Posterior vena cava (tissue), 2 donors: ENCODE data around the gene MACROD1. TPM values are rescaled to one million over a fixed set of nuclear protein-coding genes. Genes with fewer than 3 reads are reported as not detected.
"Not testable (repeated sequence)": the region's sequence is repeated elsewhere in the genome, so short reads cannot be mapped to it uniquely, and the experiment has no call there.

Source experiments
- DNase-seq: peaks from one replicate; pipeline ENCODE4 v3.0.0-alpha.2; 2020; ENCODE audit warnings: low spot score
- intact Hi-C, 2 donors: fragments of 100-400 bp; cut with DNase I; formaldehyde crosslinking; loops; one replicate each; pipeline versions ENCODE4 v1.14.1 to v1.14.2; 2022 to 2023
- total RNA-seq, 2 donors: library from RNA; stranded (reverse); fragmentation: NEBNext Ultra II Directional; extraction: Animal tissue kit (Norgen Biotek cat#: 25700); gene quantifications; one replicate each; pipeline ENCODE4 v1.2.1, GENCODE V29; 2021
- donor health status: DM: yes; HTN: yes; CAD: no.
- donor health status: DM: yes; HTN: yes; CAD: no.

Gene MACROD1
- total RNA-seq, 2 donors from 2014 or later, result 15.9 to 16.8 TPM

DNA sequence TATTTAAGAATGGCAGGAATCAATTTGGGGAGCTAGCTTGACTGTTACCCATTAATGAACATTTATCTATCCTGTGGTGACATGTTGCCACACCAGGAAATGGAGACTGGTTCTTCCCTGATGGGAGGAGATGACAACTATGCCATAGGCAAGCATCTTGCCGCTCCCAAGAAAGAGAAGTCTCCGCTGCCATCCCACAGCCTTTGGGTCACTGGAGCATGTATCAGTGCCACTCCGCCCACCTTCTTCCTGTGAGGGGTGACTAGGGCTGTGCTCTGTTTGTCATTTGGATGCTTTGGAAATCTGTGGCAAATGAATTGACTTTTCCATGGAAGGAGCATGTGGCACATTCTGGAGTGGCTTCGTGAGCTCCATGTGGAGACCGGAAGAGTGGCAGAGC, 26.5 kb upstream of the MACROD1 start:
- intact Hi-C loops, result no loop called here
- no peak for DNase-seq

DNA sequence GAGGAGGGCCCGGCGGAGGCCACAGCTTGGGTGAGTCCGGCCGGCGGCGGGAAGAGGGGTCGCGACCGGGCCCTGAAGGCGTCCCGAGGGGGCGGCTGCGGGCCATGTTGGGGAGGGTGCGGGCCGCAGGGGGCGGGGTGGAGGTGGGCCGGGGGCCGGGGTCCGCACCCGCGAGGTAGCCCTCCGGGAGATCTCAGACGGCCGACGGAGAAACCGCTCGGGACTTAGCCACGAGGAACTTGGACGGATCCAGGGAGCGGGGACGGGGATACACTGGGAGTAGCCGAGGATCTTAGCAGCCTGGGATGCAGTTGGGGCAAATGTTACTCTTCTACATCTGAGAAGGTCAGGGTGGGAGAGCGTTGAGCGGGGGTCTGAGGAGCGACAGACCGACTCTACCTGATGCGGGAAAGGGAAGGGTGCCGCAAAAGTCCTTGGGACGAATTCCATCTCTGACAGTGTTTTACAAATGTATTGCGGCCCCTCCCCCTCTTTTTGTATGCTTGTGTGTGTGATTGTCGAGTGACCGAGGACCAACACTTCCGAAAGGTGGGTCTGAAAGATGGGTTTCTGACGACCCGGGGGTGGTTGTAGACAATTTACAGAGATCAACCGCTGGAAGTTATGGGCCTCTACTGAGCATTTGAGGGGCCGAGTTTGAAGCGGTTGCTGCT, 20.7 kb upstream of the MACROD1 start:
- intact Hi-C loops, result no loop called here
- no peak for DNase-seq

DNA sequence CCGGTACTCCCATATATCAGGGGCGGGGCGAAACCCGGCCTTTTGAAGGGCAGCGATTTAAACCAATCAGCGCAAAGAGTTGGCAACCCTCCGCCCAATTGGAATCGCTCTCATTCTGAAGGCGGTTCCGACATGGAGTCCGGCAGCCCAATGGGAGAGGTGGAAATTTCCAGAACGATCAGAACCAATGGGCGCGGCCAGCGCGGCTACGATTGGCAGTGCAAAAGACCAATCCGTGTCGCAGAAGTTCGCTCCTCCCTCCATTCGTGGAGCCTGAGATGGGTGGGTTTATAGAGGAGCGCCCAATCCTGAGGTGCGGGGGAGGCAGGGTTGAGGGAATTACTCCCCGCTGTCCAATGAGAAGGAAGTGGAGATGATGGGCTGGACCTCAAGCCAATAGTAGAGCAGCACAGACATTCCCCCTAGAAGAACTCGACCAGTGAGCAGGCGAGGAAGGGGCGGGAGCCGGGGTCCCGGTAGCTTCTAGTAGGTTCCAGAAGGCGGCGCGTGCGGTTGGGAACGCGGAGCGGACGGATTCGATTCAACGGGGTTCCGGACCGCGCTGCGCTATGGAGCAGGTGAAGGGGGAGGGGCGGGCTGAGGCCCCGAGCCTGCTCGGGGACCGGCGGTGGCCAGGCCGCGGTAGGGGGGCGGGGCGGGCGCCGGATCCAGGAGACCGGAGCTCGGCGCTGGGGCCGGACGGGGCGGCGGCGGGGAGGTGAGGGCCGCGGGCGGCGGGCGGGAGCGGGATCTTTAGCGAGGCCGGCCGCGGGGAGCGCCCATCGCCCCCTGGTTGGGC, 20.0 kb upstream of the MACROD1 start, which contains the start of gene STIP1:
Gene STIP1, plus strand, starts transcription at position 479 of the 799 bp plus-strand sequence. Its CDS starts 91 bp downstream, at position 570.
- intact Hi-C loops, result no loop called here
- peak; percentile 99 for DNase-seq

DNA sequence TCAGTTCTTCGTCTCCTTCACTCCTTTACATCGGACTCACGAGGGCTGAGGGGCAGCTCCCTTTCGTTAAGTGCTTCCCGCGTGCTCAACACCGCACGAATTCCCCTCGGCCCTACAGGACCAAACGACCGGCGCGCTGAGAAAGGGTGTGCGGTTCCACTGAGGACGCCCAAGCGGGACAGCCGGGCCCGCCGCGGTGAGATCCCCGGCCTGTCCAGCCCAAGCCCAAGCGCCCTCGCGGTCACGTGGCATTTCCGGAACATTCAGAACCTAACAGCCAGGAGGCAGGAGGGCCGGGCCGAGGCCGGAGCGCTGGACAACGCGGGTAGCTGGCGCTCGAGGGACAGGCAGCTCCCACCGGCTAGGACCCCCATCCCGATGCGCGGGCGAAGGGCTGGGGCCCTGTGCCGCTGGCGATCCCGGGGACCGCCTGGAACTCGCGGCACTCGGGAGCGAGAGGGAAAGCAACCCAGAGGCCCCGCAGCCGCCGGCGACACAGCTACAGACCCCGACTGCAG, 19.3 kb upstream of the MACROD1 start:
- intact Hi-C loops, result no loop called here
- peak; percentile 96 for DNase-seq

DNA sequence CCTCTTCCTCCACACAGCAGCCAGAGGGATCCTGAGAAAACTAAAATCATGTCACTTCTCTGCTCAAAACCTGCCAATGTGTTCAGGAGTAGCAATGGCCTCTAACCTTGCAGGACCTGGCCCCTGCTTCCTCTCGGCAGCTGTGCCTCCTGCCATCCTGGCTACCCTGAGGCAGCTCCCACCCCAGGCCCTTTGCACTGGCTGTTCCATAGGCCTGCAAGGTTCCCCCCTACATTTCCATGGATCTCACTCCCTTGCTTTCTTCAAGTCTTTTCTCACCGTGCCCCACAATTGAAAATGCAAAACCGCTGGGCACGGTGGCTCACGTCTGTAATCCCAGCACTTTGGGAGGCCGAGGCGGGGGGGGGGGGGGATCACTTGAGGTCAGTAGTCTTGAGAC, 18.0 kb upstream of the MACROD1 start:
- no peak for DNase-seq
- intact Hi-C loops, result no loop called here

DNA sequence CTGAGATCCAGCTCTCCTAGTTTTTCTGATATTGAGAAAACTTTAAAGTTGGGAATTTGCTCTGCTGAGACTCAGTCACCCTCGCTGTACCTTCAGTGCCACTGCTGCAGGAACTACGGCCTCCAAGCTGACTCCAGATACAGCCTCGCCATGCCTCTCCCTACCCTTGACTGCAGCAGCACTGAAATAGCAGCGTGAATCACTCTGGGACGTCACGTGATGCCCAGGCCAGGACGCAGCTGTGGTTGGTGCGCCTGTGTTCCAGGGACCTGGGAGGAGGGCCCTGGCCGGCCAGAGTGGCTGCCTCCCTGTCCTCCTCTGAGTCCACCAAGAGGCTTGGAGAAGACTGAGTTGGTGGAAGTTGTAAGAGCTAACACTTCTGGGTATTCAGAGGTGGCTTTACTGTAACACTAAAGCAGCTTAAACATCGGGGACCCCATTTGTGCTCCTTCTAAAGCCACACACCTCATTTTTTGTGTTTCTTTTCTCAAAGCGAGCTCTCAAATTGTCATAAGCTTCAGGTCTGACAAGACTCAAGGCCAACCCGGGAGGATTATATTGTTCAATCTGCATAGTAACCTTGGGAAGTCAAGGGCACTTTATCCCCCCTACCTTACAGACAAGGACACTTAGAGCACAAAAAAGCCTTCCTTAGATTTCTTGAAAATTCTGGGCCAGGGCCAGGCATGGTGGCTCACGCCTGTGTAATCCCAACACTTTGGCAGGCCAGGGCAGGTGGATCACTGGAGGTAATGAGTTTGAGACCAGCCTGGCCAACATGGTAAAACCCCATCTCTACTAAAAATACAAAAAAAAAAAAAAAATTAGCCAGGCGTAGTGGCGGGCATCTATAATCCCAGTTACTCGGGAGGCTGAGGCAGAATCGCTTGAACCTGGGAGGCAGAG, 15.8 kb upstream of the MACROD1 start:
- intact Hi-C loops, result no loop called here
- peak; percentile 98 for DNase-seq

DNA sequence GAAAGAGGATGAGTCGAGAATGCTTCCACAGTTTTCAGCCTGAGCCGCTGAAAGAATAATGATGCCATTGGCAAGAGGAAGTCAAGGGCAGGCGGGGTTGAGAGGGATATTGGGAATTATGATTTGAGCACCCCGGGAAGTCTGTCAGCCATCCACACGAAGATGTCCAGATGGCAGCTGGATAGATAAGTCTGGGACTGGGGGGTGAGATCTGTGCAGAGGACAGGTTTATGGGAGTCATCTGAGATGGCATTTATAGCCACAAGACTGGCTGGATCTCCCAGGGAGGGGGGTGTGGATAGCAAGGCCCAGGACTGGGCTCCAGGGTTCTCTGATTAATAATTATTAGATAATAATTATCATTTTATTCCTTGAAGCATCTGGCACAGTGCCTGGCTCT, 15.0 kb upstream of the MACROD1 start:
- intact Hi-C loops, result no loop called here
- DNase-seq, result no peak

DNA sequence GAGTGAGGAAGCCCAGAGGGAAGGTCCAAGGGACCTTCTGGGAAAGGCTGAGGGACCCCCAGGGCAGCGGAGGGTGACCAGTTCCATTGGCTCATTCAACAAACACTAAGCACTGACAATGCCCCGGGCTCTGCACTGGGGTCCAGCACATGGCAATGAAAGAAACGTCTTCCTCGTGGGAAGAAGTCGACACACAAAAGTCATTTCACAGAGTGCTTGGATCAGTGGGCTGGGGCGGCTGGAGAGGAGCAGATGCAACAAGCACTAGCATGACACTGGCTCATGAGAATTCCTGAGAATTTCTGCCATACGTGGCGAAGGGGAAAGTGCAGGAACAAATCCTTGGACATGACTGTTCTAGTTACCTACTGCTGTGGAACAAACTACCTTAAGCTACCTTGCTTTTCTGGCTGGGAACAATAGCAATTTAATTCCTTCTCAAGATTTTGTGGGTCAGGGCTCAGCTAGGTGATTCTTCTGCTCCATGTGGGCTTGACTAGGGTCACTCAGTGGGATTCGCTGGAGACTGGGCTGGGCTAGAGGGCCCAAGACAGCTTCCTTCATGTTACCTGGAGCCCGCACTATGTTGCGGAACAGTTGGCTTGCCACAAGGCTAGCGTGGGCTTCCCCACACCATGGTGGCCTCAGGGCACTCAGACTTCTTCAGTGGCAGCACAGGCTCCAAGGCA, 13.2 kb upstream of the MACROD1 start:
- intact Hi-C loops, result loop anchor here in 1 of 2 donors (5.0 kb wide), 1 partner anchor 1307 kb away; no protein-coding TSS in a partner anchor
- no peak for DNase-seq

DNA sequence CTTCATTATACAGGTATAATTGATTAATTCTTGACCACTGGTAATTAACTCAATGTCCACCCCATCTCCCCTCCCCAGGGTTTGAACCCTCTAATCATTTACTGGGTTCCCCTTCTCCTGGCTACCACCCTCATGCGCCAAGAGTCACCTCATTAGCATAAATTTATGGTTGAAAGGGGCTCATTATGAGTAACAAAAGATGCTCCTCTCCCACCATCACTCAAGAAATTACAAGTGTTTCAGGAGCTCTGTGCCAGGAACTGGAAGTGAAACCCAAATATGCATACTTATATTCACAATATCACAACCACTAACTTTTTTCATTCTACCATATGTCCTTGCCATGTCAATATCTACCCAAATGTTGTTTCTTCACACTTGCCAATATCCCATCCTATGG, 12.3 kb upstream of the MACROD1 start:
- intact Hi-C loops, result loop anchor here in 1 of 2 donors (5.0 kb wide), 1 partner anchor 1306 kb away; no protein-coding TSS in a partner anchor
- no peak for DNase-seq

DNA sequence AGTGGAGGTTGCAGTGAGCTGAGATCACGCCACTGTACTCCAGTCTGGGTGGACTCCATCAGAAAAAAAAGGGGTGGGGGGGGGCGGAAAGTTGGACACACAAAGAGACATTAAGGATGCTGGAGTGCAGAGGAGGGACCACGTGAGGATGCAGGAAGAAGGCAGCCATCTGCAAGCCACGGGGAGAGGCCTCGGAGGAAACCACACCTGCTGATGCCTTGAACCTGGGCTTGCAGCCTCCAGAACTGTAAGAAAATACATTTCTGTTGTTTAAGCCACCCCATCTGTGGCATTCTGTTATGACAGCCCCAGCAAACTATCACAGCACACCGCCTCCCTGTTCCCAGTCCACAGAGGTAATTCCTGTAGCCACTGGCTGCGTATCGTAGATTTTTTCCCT, 10.8 kb upstream of the MACROD1 start:
- intact Hi-C loops, result loop anchor here in 1 of 2 donors (5.0 kb wide), 1 partner anchor 1304 kb away; no protein-coding TSS in a partner anchor
- no peak for DNase-seq

DNA sequence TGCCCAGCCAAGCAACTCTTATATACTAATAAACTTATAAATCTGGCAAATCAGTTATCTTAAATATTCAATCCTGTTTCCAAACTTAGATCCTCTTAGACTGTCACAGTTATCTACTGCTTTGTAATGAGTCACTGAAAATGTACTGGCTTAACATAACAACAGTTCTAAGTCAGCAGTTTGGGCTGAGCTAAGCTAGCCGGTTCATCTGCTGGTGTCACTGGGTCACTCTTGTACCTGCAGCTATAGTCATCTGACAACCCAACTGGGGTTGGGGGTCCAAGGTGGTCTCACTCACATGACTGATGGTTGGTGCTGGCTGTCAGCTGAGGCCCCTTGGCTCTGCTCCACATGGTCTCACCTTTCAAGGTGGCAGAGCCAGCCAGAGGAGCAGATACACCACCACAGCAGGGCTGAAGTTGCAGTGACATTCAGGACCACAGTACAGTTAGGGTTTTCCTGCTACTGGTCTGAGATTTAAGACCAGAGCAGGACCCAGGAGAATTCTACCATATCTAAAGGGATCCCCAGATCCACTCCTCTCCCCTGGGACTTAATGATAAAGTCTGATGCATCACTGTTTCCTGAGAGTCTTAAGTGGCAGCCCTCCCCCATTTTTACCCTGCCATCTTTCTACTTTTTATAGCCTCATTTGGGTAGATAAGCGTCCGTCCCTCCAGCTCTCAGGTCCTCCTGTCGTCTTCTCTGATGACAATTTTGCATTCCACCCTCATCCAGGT, 7.9 kb upstream of the MACROD1 start:
- intact Hi-C loops, result no loop called here
- DNase-seq, result no peak

DNA sequence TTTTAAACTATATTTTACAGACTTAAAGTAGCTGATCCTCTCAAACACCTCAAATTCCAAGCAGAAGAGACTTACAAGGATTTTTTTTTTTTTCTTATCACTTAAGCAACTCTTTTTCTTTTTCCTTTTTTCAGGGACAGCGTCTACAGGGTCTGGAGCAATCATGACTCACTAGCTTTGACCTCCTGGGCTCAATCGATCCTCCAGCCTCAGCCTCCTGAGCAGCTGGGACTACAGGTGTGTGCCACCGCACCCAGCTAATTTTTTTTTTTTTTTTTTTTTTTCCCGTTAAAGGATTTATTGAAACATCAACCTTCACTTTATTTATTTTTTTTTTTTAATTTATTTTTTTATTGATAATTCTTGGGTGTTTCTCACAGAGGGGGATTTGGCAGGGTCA, 4.5 kb upstream of the MACROD1 start:
- no peak for DNase-seq
- intact Hi-C loops, result no loop called here

DNA sequence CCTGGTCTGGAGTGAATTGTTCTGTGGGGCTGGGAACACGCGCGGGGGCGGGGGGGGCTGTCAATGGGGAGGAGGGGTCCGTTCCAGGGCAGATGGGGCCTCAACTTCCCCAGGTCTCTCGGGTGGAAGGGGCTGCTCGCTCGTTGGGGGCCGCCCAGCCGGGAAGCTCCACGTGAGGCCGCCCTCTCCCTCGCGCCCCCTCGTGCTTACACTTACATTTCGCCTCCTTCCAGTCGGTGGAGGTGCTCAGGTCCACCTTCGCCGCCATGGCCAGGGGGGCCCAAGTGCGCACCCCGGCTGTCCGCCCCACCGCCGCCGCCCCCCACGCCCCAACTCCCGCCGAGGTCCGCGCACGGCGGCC, 452 bp downstream of the MACROD1 start:
- no peak for DNase-seq
- intact Hi-C loops, result no loop called here

DNA sequence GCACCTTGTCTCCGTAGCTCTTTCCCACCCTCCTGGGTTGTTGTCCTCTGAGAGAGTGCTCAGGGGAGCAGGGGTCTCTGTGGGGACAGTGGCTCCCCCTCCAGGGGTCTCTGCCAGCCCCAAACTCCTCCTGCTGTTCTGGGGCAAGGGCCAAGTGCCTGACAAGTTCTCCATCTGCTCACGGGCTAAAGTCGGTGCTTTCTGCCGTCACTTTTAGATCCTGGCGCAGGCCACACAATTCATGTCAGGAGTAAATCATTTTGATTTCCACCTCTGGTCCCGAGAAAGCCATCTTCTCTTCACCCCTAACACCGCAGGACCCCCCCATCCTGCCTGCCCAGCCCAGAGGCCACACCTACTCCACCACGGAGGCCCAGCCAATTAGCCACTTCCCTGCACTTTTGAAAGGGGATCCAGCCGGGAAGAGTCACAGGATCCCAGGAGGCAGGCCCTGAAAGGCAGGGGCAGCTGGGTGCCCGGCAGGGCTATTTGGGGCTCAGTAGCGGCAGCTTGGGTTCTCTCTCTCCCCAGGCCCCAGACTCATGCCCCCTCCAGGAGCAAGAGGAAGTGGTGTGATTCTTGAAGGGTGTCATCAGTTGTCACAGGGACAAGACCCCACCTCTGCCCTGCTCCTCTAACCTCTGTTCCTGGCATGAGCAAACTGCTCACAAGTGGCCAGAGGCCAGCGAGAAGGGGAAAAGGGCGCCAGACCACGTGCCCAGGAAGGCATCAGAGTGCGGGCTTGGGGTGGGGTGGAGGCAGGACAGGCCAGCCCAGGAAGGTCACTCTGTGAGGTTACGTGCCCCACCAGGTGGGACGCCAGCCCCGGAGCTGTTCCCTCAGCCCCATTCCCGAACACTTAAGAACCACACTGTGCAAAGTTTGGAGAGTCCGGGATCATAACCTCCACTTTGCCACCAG, 1.3 kb downstream of the MACROD1 start:
- intact Hi-C loops, result no loop called here
- DNase-seq, result no peak

DNA sequence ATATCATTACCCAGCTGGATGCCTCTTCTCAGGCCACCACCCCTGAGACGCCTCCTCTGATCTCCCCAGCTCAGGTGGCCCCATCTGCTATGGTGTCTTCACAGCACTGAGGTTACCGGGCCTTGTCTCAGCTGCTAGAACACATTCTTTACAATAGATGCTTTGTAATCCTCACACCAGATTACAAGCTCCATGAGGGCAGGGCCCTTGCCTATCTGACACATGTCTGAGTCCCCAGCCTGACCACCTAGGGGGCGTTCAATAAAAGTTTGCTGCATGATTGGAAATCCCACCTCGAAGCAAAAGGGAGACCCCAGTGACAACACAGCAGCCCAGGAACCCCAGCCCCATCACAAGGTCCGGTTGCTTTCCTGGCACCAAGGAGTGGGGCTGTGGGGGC, 2.0 kb downstream of the MACROD1 start:
- DNase-seq, result no peak
- intact Hi-C loops, result no loop called here

DNA sequence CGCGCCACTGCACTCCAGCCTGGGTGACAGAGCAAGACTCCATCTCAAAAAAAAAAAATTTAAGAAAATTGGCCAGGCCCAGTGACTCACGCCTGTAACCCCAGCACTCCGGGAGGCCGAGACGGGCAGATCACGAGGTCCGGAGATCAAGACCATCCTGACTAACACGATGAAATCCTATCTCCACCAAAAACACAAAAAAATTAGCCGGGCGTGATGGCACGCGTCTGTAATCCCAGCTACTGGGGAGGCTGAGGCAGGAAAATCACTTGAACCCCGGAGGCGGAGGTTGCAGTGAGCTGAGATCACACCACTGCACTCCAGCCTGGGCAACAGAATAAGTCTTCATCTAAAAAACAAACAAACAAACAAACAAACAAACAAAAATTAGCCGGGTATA, 3.1 kb downstream of the MACROD1 start:
- intact Hi-C loops, result not testable (repeated sequence)

DNA sequence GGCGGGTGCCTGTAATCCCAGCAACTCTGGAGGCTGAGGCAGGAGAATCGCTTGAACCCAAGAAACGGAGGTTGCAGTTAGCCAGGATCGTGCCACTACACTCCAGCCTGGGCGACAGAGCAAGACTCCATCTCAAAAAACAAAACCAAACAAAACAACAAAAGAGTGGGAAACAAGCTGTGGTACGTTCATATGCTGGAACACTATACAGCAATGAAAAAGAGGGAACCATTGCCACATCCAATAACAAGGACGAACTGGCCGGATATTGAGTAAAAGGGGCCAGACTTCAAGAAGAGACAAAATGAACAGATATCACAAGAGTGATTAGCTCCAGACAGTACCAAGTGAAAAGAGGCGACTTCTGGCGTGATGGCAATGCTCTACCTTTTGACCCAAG, 4.9 kb downstream of the MACROD1 start:
- DNase-seq, result no peak
- intact Hi-C loops, result no loop called here

More for the DNA sequence above, 3.1 kb downstream of the MACROD1 start:
- not testable (repeated sequence) for DNase-seq
